K562 treated with DMSO at 1 percent for 12 hours (cell line): ENCODE results near the gene SRD5A2. TPM values are rescaled to one million over a fixed set of nuclear protein-coding genes. Genes with fewer than 3 reads are reported as not detected.

Experiments
- total RNA-seq: library from RNA; unstranded; fragments of 300-600 nt; gene quantifications from 2 replicates; pipeline ENCODE4 v1.2.3, GENCODE V29; 2022; ENCODE audit not compliant: insufficient read depth

SRD5A2 gene
- total RNA-seq: not detected in 2 replicates

GRCh38 chr2:31580321-31581117 lies at the start of gene SRD5A2:
SRD5A2 (minus strand) TSS chr2:31580938; CDS start chr2:31580900, 38 bp downstream.

Other genes starting within 250 kb of the SRD5A2 start
- not detected in 2 replicates for gene XDH, start 166.2 kb downstream of the SRD5A2 start, total RNA-seq